Measurements from ENCODE around the gene CUL9.

DNA sequence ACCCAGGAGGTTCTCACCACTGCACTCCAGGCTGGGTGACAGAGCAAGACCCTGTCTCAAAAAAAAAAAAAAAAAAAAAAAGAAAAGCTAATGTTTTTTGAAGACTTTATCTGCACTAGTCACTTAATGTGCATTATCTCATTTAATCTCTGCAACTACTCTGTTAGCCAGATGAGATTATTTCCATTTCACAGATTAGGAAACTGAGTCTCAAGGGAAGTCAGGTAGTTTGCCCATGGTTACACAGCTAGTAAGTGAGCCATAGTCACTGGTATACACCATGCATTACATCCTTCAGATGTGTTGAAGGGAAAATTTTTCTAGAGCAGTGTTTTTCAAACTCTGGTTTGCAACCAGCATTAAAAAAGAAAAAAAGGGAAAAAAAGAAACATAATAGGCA is 18.1 kb upstream of the CUL9 start:
- TF ChIP-seq CTCF (IDR thresholded peaks at IDR 0.05): no peak
- TF ChIP-seq POLR2A (IDR thresholded peaks at IDR 0.05): no peak

Data from Peyer's patch (tissue), 4 donors.